ENCODE results near the gene CREB3L2.
"Not testable (repeated sequence)": the region's sequence is repeated elsewhere in the genome, so short reads cannot be mapped to it uniquely, and the experiment has no call there.

The CREB3L2 gene

GRCh38 chr7:138001529-138002095, at the start of gene CREB3L2:
Gene CREB3L2 (minus strand): TSS chr7:138002086. CDS start chr7:138001705, 381 bp downstream.
- peak; percentile 80 for DNase-seq (ENCODE audit: low spot score)

GRCh38 chr7:138049505-138050116, 47.7 kb upstream of the CREB3L2 start:
- DNase-seq (ENCODE audit: low spot score): no peak

- no peak for DNase-seq (ENCODE audit: low spot score)
Measured at GRCh38 chr7:138047907-138048306, 46.0 kb upstream of the CREB3L2 start.

- no peak for DNase-seq (ENCODE audit: low spot score)
Measured at GRCh38 chr7:138044897-138045296, 43.0 kb upstream of the CREB3L2 start.

- not testable (repeated sequence) for DNase-seq (ENCODE audit: low spot score)
Measured at GRCh38 chr7:138040063-138040462, 38.2 kb upstream of the CREB3L2 start.

- no peak for DNase-seq (ENCODE audit: low spot score)
Measured at GRCh38 chr7:138036135-138036534, 34.2 kb upstream of the CREB3L2 start.

GRCh38 chr7:138033241-138033640, 31.4 kb upstream of the CREB3L2 start:
- no peak for DNase-seq (ENCODE audit: low spot score)

GRCh38 chr7:138032770-138033169, 30.9 kb upstream of the CREB3L2 start:
- DNase-seq (ENCODE audit: low spot score): no peak

- no peak for DNase-seq (ENCODE audit: low spot score)
Measured at GRCh38 chr7:138032186-138032585, 30.3 kb upstream of the CREB3L2 start.

GRCh38 chr7:138030679-138031351, 28.9 kb upstream of the CREB3L2 start:
- no peak for DNase-seq (ENCODE audit: low spot score)

GRCh38 chr7:138029941-138030340, 28.1 kb upstream of the CREB3L2 start:
- no peak for DNase-seq (ENCODE audit: low spot score)

GRCh38 chr7:138029126-138029525, 27.2 kb upstream of the CREB3L2 start:
- DNase-seq (ENCODE audit: low spot score): no peak

- no peak for DNase-seq (ENCODE audit: low spot score)
Measured at GRCh38 chr7:138027100-138027499, 25.2 kb upstream of the CREB3L2 start.

- DNase-seq (ENCODE audit: low spot score): no peak
Measured at GRCh38 chr7:138025215-138026186, 23.6 kb upstream of the CREB3L2 start.

GRCh38 chr7:138024765-138025164, 22.9 kb upstream of the CREB3L2 start:
- DNase-seq (ENCODE audit: low spot score): no peak

GRCh38 chr7:138024343-138024691, 22.4 kb upstream of the CREB3L2 start:
- no peak for DNase-seq (ENCODE audit: low spot score)

- no peak for DNase-seq (ENCODE audit: low spot score)
Measured at GRCh38 chr7:138023618-138024342, 21.9 kb upstream of the CREB3L2 start.

- DNase-seq (ENCODE audit: low spot score): no peak
Measured at GRCh38 chr7:138021889-138022288, 20.0 kb upstream of the CREB3L2 start.

- no peak for DNase-seq (ENCODE audit: low spot score)
Measured at GRCh38 chr7:138017992-138018391, 16.1 kb upstream of the CREB3L2 start.

- no peak for DNase-seq (ENCODE audit: low spot score)
Measured at GRCh38 chr7:138015096-138015495, 13.2 kb upstream of the CREB3L2 start.

GRCh38 chr7:138014686-138015085, 12.8 kb upstream of the CREB3L2 start:
- no peak for DNase-seq (ENCODE audit: low spot score)

GRCh38 chr7:138014201-138014600, 12.3 kb upstream of the CREB3L2 start:
- not testable (repeated sequence) for DNase-seq (ENCODE audit: low spot score)
